Measurements from ENCODE around the gene WDR35.

The WDR35 gene

DNA sequence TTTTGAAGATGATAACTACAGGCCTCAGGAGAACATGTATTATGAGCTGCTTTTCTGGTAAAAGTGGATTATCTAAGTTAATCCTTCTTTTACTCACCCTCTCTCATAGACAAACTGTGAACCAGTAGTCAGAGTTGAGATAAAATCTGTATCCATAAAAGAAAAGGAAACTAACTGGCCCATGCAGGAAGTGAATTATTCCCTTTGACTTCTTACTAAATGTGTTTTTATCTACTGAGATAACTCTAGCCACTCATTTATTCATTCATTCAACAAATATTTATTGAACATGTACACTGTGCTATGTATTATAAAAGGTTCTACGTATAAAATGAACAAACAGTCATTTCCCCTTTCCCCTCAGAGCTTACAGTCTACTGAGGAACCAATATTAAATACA is 10.0 kb downstream of the WDR35 start:
- Histone ChIP-seq H3K4me1 (ENCODE audit: control insufficient read depth, insufficient read depth, low read length) (no peaks in the 10 kb centered on the region), H3K27ac (ENCODE audit: low read depth, low read length) (no peak overlapping the region), H3K36me3 (ENCODE audit: control insufficient read depth, insufficient read depth, low read length) (peaks cover 88% of the 10 kb centered on the region), H3K27me3 (ENCODE audit: control insufficient read depth, insufficient read depth, low read length) (no peaks in the 10 kb centered on the region), H3K4me3 (ENCODE audit: low read depth, low read length) (no peak overlapping the region), H3K9ac (ENCODE audit: low read depth, low read length) (no peak overlapping the region), H3K9me3 (ENCODE audit: control insufficient read depth, insufficient read depth, low read length) (no peaks in the 10 kb centered on the region)

DNA sequence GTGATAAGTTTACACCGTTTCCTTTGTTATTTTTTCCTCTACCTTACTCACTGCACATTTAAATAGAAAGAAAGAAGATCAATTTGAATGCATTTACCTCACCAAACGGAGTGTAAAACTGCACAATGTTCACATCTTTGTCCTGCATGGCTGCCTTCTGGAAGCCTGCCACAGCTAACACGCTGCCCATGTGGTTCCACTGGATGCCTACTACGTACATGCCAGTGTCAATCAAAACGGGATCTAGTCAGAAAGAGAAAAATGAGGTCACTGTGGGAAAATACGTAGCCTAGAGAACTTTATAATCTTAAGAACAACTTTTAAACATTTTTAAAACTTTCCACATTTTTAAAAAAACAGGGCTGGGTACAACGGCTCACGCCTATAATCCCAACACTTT is 16.4 kb downstream of the WDR35 start:
- Histone ChIP-seq H3K4me3 (ENCODE audit: low read depth, low read length) (no peak overlapping the region), H3K36me3 (ENCODE audit: control insufficient read depth, insufficient read depth, low read length) (peaks cover 77% of the 10 kb centered on the region), H3K27ac (ENCODE audit: low read depth, low read length) (no peak overlapping the region), H3K9ac (ENCODE audit: low read depth, low read length) (no peak overlapping the region), H3K9me3 (ENCODE audit: control insufficient read depth, insufficient read depth, low read length) (no peaks in the 10 kb centered on the region), H3K4me1 (ENCODE audit: control insufficient read depth, insufficient read depth, low read length) (no peaks in the 10 kb centered on the region), H3K27me3 (ENCODE audit: control insufficient read depth, insufficient read depth, low read length) (no peaks in the 10 kb centered on the region)

DNA sequence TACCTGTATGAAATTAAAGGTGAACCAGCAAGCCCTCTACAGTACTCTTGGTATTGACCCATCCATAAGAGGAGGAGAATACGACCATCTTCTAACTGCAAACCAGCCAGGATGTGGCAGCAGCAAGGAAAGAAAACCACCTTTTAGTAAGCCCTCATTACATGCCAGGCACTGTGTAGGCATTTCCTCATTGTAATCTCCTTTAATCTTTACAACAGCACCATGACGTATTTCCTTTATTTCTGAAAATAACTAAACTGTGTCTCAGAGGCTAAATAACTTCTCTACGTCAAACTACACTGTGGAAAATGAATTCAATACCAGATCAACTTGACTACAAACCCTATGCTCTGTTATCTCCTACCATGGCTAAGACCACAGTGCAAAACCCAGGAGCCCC is 18.2 kb downstream of the WDR35 start:
- Histone ChIP-seq H3K36me3 (ENCODE audit: control insufficient read depth, insufficient read depth, low read length) (peaks cover 66% of the 10 kb centered on the region), H3K9me3 (ENCODE audit: control insufficient read depth, insufficient read depth, low read length) (no peaks in the 10 kb centered on the region), H3K27ac (ENCODE audit: low read depth, low read length) (no peak overlapping the region), H3K4me1 (ENCODE audit: control insufficient read depth, insufficient read depth, low read length) (no peaks in the 10 kb centered on the region), H3K9ac (ENCODE audit: low read depth, low read length) (no peak overlapping the region), H3K4me3 (ENCODE audit: low read depth, low read length) (no peak overlapping the region), H3K27me3 (ENCODE audit: control insufficient read depth, insufficient read depth, low read length) (no peaks in the 10 kb centered on the region)

- Histone ChIP-seq H3K9me3 (ENCODE audit: control insufficient read depth, insufficient read depth, low read length) (no peaks in the 10 kb centered on the region), H3K4me3 (ENCODE audit: low read depth, low read length) (no peak overlapping the region), H3K27me3 (ENCODE audit: control insufficient read depth, insufficient read depth, low read length) (no peaks in the 10 kb centered on the region), H3K9ac (ENCODE audit: low read depth, low read length) (no peak overlapping the region), H3K36me3 (ENCODE audit: control insufficient read depth, insufficient read depth, low read length) (peaks cover 27% of the 10 kb centered on the region), H3K27ac (ENCODE audit: low read depth, low read length) (no peak overlapping the region), H3K4me1 (ENCODE audit: control insufficient read depth, insufficient read depth, low read length) (no peaks in the 10 kb centered on the region)
Observed at GRCh38 chr2:19963386-19963785, 26.5 kb downstream of the WDR35 start.

GRCh38 chr2:19955544-19956422 is 34.1 kb downstream of the WDR35 start:
- Histone ChIP-seq H3K27me3 (ENCODE audit: control insufficient read depth, insufficient read depth, low read length) (no peaks in the 10 kb centered on the region), H3K4me1 (ENCODE audit: control insufficient read depth, insufficient read depth, low read length) (no peaks in the 10 kb centered on the region), H3K9ac (ENCODE audit: low read depth, low read length) (no peak overlapping the region), H3K9me3 (ENCODE audit: control insufficient read depth, insufficient read depth, low read length) (no peaks in the 10 kb centered on the region), H3K36me3 (ENCODE audit: control insufficient read depth, insufficient read depth, low read length) (peaks cover 34% of the 10 kb centered on the region), H3K4me3 (ENCODE audit: low read depth, low read length) (no peak overlapping the region), H3K27ac (ENCODE audit: low read depth, low read length) (no peak overlapping the region)

- no peak overlapping the region for H3K27ac ChIP-seq (ENCODE audit: low read depth, low read length)
- H3K4me3 ChIP-seq (ENCODE audit: low read depth, low read length): no peak overlapping the region
- H3K9me3 ChIP-seq (ENCODE audit: control insufficient read depth, insufficient read depth, low read length): no peaks in the 10 kb centered on the region
- H3K27me3 ChIP-seq (ENCODE audit: control insufficient read depth, insufficient read depth, low read length): no peaks in the 10 kb centered on the region
- no peak overlapping the region for H3K9ac ChIP-seq (ENCODE audit: low read depth, low read length)
- peaks cover 19% of the 10 kb centered on the region for H3K4me1 ChIP-seq (ENCODE audit: control insufficient read depth, insufficient read depth, low read length)
- peaks cover 66% of the 10 kb centered on the region for H3K36me3 ChIP-seq (ENCODE audit: control insufficient read depth, insufficient read depth, low read length)
Observed at GRCh38 chr2:19949071-19949470, 40.8 kb downstream of the WDR35 start.

DNA sequence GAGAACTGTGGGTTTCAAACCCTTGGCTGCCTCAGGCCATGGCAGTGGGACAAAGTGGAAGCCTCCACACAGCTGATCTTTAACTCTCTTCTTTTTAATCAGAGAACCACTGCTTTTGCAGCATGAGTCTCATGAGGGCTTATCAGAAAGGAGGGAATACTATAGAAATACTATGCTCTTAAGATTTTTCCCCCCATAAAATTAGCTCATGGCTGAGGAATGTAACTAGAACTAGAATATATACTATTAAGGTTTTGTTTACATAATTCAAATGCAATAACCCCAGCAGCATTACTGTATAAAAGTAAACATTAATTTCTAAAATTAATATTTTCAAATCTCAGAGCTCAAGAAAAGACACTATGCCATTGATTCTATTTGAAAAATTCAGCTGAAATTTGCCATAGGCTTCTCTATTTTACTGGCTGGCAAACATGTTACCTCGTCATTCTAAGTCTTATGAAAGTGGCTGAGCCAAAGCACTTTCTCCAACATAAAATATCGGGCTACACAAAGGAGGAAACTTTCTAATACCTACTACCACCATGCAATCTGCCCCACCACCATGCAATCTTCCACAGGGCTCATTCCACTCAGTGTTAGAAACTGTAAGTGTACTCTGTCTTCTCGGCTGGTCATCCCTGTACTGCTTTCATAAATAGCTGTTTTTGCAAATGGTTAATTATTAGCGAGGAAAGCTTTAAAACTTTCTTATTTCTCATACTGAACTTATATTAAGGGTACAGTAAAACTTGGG is 42.5 kb downstream of the WDR35 start:
- H3K27me3 ChIP-seq (ENCODE audit: control insufficient read depth, insufficient read depth, low read length): no peaks in the 10 kb centered on the region
- H3K4me3 ChIP-seq (ENCODE audit: low read depth, low read length): no peak overlapping the region
- H3K4me1 ChIP-seq (ENCODE audit: control insufficient read depth, insufficient read depth, low read length): peaks cover 36% of the 10 kb centered on the region
- no peak overlapping the region for H3K27ac ChIP-seq (ENCODE audit: low read depth, low read length)
- H3K9ac ChIP-seq (ENCODE audit: low read depth, low read length): no peak overlapping the region
- H3K9me3 ChIP-seq (ENCODE audit: control insufficient read depth, insufficient read depth, low read length): no peaks in the 10 kb centered on the region
- H3K36me3 ChIP-seq (ENCODE audit: control insufficient read depth, insufficient read depth, low read length): peaks cover 54% of the 10 kb centered on the region

- Histone ChIP-seq H3K9ac (ENCODE audit: low read depth, low read length) (peak overlapping the region; percentile 23; the same call in 1 of the 2 replicates), H3K27me3 (ENCODE audit: control insufficient read depth, insufficient read depth, low read length) (no peaks in the 10 kb centered on the region), H3K4me3 (ENCODE audit: low read depth, low read length) (peak overlapping the region; percentile 31), H3K27ac (ENCODE audit: low read depth, low read length) (peak overlapping the region; percentile 82), H3K36me3 (ENCODE audit: control insufficient read depth, insufficient read depth, low read length) (peaks cover 35% of the 10 kb centered on the region), H3K4me1 (ENCODE audit: control insufficient read depth, insufficient read depth, low read length) (peaks cover 38% of the 10 kb centered on the region), H3K9me3 (ENCODE audit: control insufficient read depth, insufficient read depth, low read length) (no peaks in the 10 kb centered on the region)
Observed at GRCh38 chr2:19944205-19944845, 45.6 kb downstream of the WDR35 start.

- H3K36me3 ChIP-seq (ENCODE audit: control insufficient read depth, insufficient read depth, low read length): peaks cover 33% of the 10 kb centered on the region
Observed at GRCh38 chr2:19943189-19943588, 46.7 kb downstream of the WDR35 start.

DNA sequence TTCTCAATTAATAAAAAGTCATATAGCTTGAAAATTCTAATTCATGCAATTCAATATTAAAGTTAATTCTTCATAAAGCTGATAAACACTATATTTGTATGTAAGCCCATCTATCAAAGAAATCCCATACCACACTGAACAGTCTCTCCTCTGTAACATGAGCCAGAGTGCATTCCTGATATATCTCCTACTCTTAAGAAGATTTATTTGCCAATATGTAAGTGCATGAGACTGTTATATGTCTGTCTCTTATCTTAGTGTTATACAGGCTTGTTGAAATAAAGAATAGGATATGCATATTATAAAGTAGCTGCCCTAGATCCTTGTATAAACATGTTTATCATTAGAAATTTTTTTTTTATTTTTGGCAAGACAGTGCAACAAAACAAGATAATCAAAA is 47.7 kb downstream of the WDR35 start:
- H3K27ac ChIP-seq (ENCODE audit: low read depth, low read length): no peak overlapping the region
- H3K4me1 ChIP-seq (ENCODE audit: control insufficient read depth, insufficient read depth, low read length): peaks cover 38% of the 10 kb centered on the region
- H3K36me3 ChIP-seq (ENCODE audit: control insufficient read depth, insufficient read depth, low read length): peaks cover 34% of the 10 kb centered on the region
- no peaks in the 10 kb centered on the region for H3K9me3 ChIP-seq (ENCODE audit: control insufficient read depth, insufficient read depth, low read length)
- no peak overlapping the region for H3K4me3 ChIP-seq (ENCODE audit: low read depth, low read length)
- H3K27me3 ChIP-seq (ENCODE audit: control insufficient read depth, insufficient read depth, low read length): no peaks in the 10 kb centered on the region
- H3K9ac ChIP-seq (ENCODE audit: low read depth, low read length): no peak overlapping the region

More at GRCh38 chr2:19943189-19943588, 46.7 kb downstream of the WDR35 start:
- H3K27ac ChIP-seq (ENCODE audit: low read depth, low read length): no peak overlapping the region
- no peaks in the 10 kb centered on the region for H3K27me3 ChIP-seq (ENCODE audit: control insufficient read depth, insufficient read depth, low read length)
- H3K9ac ChIP-seq (ENCODE audit: low read depth, low read length): no peak overlapping the region
- peaks cover 38% of the 10 kb centered on the region for H3K4me1 ChIP-seq (ENCODE audit: control insufficient read depth, insufficient read depth, low read length)
- H3K9me3 ChIP-seq (ENCODE audit: control insufficient read depth, insufficient read depth, low read length): no peaks in the 10 kb centered on the region
- no peak overlapping the region for H3K4me3 ChIP-seq (ENCODE audit: low read depth, low read length)

- no peaks in the 10 kb centered on the region for H3K27me3 ChIP-seq (ENCODE audit: control insufficient read depth, insufficient read depth, low read length)
- no peaks in the 10 kb centered on the region for H3K9me3 ChIP-seq (ENCODE audit: control insufficient read depth, insufficient read depth, low read length)
- no peak overlapping the region for H3K27ac ChIP-seq (ENCODE audit: low read depth, low read length)
- no peak overlapping the region for H3K4me3 ChIP-seq (ENCODE audit: low read depth, low read length)
- no peak overlapping the region for H3K9ac ChIP-seq (ENCODE audit: low read depth, low read length)
- peaks cover 70% of the 10 kb centered on the region for H3K36me3 ChIP-seq (ENCODE audit: control insufficient read depth, insufficient read depth, low read length)
- H3K4me1 ChIP-seq (ENCODE audit: control insufficient read depth, insufficient read depth, low read length): no peaks in the 10 kb centered on the region
Observed at GRCh38 chr2:19937004-19937403, 52.9 kb downstream of the WDR35 start.
